GM15510 (cell line): Measurements from ENCODE around the gene KCNQ2.

Experiments used
- POLR2A ChIP-seq: IDR thresholded peaks from 3 replicates; pipeline ENCODE4 v1.6.1; 2011; ENCODE audit warnings: borderline replicate concordance; ENCODE audit not compliant: insufficient read length; ENCODE audit errors: extremely low read depth

The KCNQ2 gene

GRCh38 chr20:63461104-63461763, 11.2 kb downstream of the KCNQ2 start:
- TF ChIP-seq POLR2A = no peak

GRCh38 chr20:63459070-63459380, 13.4 kb downstream of the KCNQ2 start:
- no peak for TF ChIP-seq POLR2A

GRCh38 chr20:63458170-63459069, 14.0 kb downstream of the KCNQ2 start:
- no peak for TF ChIP-seq POLR2A

DNA sequence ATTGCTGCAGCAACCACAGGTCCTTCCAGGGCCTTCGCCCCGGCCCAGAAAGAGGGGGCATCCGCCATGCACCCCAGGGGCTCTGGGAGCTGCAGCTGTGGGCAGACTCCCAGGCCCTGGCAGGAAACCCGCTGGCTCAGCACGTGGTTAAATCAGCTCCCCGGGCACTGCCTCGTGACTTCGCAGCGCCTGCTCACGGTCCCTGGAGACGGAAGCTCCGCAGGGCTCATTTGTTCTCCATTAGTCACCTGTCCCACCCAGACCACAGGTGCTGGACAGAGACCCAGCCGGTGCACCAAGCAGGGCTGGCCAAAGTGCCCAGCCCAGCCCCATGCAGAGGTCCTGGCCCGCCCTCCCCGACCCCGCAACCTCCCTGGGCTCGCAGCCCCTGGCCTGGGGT, 14.7 kb downstream of the KCNQ2 start:
- no peak for TF ChIP-seq POLR2A

DNA sequence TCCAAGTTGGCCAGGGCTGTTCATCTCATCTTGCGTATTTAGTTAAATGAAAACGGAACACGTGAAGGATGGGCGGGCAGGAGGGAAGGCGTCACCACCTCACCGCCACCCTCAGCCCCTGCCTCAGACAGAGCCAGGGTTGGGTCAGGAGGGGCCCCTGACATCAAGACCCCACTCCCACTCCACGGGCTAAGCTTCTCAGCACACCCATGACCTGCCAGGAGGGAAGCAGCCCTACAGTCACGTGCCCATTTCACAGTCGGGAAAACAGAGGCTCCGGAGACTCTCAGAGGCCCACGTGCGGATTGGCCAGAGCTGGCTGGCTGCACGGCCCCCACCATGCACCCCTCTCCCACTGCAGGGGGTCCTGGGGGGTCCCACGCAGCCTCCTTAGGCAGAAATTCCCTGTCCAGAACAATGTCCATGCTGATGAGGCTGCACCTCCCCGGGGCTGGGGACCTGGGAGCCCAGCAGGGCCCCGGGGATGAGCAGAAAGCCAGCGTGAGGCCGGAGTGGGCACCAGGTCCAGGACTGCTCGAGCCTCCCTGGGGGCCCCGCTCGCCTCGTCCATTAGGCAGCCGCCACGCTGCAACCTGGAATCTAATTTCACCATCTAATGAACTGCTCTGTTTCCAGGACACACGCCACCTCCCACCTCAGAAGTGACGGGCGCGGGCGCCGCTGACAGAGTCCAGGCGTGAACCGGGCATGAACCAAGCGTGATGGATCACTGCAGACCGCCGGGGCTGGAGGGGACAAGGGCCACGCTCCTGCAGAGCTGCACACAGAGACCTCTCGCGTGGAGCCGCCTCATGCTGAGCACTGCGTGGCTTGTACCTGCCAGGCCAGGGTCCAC, 15.8 kb downstream of the KCNQ2 start:
- no peak for TF ChIP-seq POLR2A

DNA sequence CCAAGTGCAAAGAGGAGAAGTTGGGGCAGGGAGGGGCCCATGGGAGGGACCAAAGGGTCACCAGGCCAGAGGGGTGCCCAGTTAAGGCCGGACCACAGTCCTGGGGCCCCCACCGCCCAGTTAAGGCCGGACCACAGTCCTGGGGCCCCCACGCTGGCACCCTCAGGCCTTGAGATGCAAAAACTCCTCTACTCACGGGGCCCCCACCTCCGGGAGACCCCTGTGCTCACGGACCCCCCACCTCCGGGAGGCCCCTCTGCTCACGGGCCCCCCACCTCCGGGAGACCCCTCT, 16.9 kb downstream of the KCNQ2 start:
- TF ChIP-seq POLR2A = no peak

- no peak for TF ChIP-seq POLR2A
Measured at GRCh38 chr20:63454731-63455567, 17.5 kb downstream of the KCNQ2 start.

DNA sequence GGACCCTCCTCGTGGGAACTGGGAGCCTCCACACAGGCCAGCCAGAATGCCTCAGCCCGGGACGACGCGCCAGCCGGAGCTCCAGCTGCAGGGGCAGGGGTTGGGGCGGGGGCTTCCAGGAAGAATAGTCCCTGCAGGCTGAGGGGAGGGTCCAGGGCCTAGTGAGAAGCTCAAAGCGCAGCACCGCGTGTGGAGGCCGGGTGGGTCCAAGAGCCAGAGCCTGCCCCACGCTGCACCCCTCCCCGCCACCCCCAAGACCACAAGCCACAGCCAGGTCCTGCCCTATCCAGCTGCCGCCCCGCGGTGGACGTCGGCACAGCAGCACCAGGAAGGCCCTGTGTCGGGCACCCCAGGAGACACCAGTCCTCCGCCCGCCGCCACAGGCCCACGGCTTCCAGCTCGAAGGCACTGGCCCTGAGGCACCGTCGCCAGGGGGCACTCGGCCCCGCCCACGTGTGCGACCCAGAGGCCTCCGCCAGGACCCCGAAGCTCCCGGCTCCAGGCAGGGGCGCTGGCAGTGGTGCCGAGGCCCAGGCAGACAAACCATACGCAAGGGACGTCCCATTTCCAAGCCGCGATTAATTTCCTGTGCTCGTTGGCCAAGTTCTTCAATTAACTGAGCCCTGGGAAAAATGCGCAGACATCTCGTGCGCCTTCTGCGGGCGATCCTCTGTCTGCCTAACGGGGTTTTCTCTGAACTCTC, 19.5 kb downstream of the KCNQ2 start:
- TF ChIP-seq POLR2A = no peak

DNA sequence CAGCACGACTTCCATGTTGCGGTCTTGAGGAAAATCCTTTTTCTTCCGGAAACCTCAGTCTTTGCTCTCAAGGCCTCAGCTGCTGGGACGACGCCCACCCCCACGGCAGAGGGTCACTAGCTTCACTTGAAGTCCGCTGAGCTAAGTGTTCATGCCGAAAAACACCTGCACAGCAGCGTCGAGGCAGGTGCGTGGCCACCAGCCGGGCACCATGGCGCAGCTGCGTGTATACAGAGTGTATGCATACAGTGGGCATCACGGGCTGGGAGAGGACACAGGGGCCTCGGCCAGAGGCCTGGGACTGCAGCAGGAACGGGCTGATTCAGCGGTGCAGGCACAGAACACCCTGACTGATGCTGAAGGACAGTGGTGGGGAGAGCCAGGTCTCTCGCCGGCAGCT, 20.1 kb downstream of the KCNQ2 start:
- no peak for TF ChIP-seq POLR2A

DNA sequence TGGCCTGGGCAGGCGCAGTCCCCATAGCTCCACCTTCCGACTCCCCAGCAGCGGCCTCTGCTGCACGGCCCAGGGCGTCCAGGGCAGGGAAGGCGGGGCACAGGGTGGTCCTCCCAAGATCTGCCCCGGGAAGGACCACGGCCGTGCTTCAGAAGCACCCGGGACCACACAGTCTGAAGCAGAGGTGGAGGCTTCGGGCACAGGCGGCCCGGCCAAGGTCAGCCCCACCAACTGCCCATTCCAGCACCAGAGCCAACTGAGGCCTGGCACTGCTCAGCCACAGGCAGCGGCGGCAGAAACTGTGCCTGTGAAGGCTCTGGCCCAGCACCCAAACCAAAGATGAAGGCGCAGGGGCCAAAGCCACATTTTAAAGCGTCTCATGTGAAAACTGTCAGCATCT, 20.6 kb downstream of the KCNQ2 start:
- TF ChIP-seq POLR2A = no peak

GRCh38 chr20:63449796-63450730, 22.4 kb downstream of the KCNQ2 start:
- TF ChIP-seq POLR2A = no peak

- TF ChIP-seq POLR2A = no peak
Measured at GRCh38 chr20:63449025-63449424, 23.4 kb downstream of the KCNQ2 start.

- no peak for TF ChIP-seq POLR2A
Measured at GRCh38 chr20:63448031-63448430, 24.4 kb downstream of the KCNQ2 start.
